ENCODE results near the gene PAM. TPM values are rescaled to one million over a fixed set of nuclear protein-coding genes. Genes with fewer than 3 reads are reported as not detected.

Gene PAM
- total RNA-seq, 2 experiments from 2014 or later: 15.1 to 16.1 TPM

DNA sequence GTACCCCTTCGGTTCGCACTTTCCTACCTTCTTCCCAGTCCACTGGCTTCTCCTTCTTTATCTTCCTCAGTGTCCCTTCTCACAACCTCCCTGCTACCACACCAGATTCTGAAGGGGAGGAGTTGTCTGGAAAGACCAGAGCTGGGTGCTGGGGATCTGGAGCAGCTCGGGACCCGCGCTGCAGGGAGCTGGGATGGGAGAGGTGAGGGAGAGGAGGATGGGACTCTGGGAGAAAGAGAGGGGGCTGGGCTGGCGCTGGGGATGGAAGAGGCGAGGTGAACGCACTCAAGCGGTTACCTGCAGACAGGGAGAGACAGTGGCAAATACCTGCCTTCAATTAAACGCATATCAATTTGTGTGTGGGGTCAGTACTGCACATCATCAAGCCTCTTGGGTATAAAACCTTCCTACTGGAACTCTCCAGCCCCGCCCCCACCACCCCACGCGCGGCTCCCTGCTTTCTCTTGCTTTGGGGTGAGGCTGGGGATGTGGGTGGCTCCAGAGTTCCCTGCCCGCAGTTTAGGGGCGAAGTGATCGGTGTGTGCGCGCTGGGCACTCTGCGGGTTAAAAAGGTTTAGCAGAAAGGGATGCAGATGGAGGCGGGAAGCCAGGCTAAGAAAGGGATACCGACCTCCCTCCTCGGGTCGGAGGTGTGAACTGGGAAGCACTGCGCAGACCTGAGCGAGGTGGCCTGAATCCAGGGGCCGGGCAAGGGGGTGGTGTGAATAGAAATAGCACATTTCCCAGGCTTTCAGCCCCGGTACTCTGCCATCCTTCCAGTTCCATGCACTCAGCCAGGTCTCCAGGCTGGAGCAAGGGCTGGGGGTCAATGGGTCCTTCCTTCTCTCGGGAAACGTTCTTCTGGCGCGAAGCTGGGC lies 977 bp upstream of the PAM start:
- H3K27ac ChIP-seq (ENCODE audit: low read depth in 1 of 2, low read length in 2 of 2): no peak overlapping the region
- H3K4me1 ChIP-seq (ENCODE audit: insufficient read depth, low read length): peaks cover 22% of the 10 kb centered on the region
- Mint-ChIP-seq H3K27ac (peak overlapping the region; percentile 69), H3K27me3 (peaks cover 12% of the 10 kb centered on the region), H3K36me3 (ENCODE audit: low read depth) (peaks cover 5% of the 10 kb centered on the region), H3K4me3 (peak overlapping the region; percentile 96), H3K9me3 (no peaks in the 10 kb centered on the region), H3K4me1 (ENCODE audit: low read depth) (peaks cover 39% of the 10 kb centered on the region)
- no peaks in the 10 kb centered on the region for H3K36me3 ChIP-seq (ENCODE audit: insufficient read depth, low read length)
- H3K27me3 ChIP-seq (ENCODE audit: control insufficient read depth in 1 of 2, insufficient read depth in 2 of 2, low read length in 2 of 2): no peaks in the 10 kb centered on the region
- ATAC-seq (ENCODE audit: poor library complexity): no peak
- ChIA-PET POLR2A (interaction anchor here (0.6 to 2.9 kb wide), 3 partner anchors 366 to 505 kb away, joined by 4 to 18 read pairs (median 10); partner anchors contain the start of genes GIN1, MACIR and PPIP5K2), CTCF (interaction anchor here (1.0 to 1.2 kb wide), 2 partner anchors 14 to 19 kb away, joined by 3 read pairs; no protein-coding TSS in a partner anchor)
- intact Hi-C loops (cut with DNase I, micrococcal nuclease): loop anchor here in 1 of 2 experiments (10.0 kb wide), 1 partner anchor 501 kb away; the partner anchor contains the start of gene MACIR
- peak overlapping the region; percentile 96 for H3K4me3 ChIP-seq (ENCODE audit: low read length)
- peak in 2 of 14 experiments; percentile 15 to 27 for DNase-seq
- TF ChIP-seq, protein P1, sequence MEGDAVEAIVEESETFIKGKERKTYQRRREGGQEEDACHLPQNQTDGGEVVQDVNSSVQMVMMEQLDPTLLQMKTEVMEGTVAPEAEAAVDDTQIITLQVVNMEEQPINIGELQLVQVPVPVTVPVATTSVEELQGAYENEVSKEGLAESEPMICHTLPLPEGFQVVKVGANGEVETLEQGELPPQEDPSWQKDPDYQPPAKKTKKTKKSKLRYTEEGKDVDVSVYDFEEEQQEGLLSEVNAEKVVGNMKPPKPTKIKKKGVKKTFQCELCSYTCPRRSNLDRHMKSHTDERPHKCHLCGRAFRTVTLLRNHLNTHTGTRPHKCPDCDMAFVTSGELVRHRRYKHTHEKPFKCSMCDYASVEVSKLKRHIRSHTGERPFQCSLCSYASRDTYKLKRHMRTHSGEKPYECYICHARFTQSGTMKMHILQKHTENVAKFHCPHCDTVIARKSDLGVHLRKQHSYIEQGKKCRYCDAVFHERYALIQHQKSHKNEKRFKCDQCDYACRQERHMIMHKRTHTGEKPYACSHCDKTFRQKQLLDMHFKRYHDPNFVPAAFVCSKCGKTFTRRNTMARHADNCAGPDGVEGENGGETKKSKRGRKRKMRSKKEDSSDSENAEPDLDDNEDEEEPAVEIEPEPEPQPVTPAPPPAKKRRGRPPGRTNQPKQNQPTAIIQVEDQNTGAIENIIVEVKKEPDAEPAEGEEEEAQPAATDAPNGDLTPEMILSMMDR (IDR thresholded peaks at IDR 0.05): no peak
- H3K9me3 ChIP-seq (ENCODE audit: control insufficient read depth in 1 of 2, insufficient read depth in 1 of 2, low read length in 2 of 2): peaks cover 0 to 9% of the 10 kb centered on the region in 2 experiments

DNA sequence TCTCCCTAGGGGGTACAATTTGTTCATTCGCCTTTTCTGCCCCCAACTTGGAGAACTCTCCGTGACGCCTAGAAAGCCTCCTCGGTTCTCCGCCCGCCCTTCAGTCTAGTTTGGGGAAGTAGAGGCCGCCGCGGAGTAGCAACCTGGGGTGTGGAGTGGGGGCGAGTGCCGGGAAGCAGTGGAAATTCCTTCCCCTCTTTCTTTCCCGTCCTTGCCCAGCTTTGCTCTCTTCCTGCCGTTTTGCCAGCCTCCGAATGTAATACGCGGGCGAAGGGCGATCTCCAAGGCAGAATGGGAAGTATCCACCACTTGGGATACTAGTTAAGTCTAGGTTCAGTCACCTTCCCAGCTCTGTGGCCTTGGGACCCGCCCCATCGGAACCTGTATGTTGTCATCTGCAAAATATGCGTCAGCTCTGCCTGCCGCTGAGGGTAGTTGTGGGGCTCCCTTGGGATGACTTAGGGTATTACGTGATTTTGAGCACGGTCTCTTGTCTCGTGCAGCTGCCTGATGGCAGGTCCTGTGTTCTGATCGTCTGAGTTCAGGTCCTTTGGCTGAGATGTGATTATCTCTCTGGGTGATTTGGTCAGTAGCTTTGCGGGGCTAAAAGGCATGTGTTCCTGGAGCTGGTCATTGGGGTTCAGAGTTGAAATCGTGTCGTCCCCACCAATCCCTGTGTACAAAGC lies 724 bp downstream of the PAM start:
- Histone ChIP-seq H3K4me1 (ENCODE audit: insufficient read depth, low read length) (peaks cover 24% of the 10 kb centered on the region), H3K9me3 (ENCODE audit: control insufficient read depth in 1 of 2, insufficient read depth in 1 of 2, low read length in 2 of 2) (peaks cover 0 to 9% of the 10 kb centered on the region in 2 experiments), H3K4me3 (ENCODE audit: low read length) (peak overlapping the region; percentile 96), H3K27ac (ENCODE audit: low read depth in 1 of 2, low read length in 2 of 2) (peak overlapping the region; percentile 43 to 69), H3K36me3 (ENCODE audit: insufficient read depth, low read length) (no peaks in the 10 kb centered on the region), H3K27me3 (ENCODE audit: control insufficient read depth in 1 of 2, insufficient read depth in 2 of 2, low read length in 2 of 2) (no peaks in the 10 kb centered on the region)
- POLR2A ChIA-PET: interaction anchor here (1.0 to 2.9 kb wide), 4 partner anchors 9 to 503 kb away, joined by 3 to 18 read pairs (median 10); partner anchors contain the start of genes GIN1, MACIR and PPIP5K2
- intact Hi-C loops (cut with DNase I, micrococcal nuclease): loop anchor here (5.0 to 10.0 kb wide), 2 partner anchors 46 to 499 kb away; partner anchors contain the start of gene MACIR (in 1 of the 2)
- peak; percentile 90 for ATAC-seq (ENCODE audit: poor library complexity)
- Mint-ChIP-seq H3K27me3 (peaks cover 12% of the 10 kb centered on the region), H3K4me3 (peak overlapping the region; percentile 96), H3K9me3 (no peaks in the 10 kb centered on the region), H3K36me3 (ENCODE audit: low read depth) (peaks cover 5% of the 10 kb centered on the region), H3K27ac (peak overlapping the region; percentile 79), H3K4me1 (ENCODE audit: low read depth) (peaks cover 53% of the 10 kb centered on the region)
- DNase-seq: peak; percentile 37 to 88 (median 56)
- TF ChIP-seq, protein P1 (IDR thresholded peaks at IDR 0.05): no peak
- CTCF ChIA-PET: interaction anchor here (3.0 kb wide), 1 partner anchor 25 kb away, joined by 13 read pairs; no protein-coding TSS in a partner anchor

DNA sequence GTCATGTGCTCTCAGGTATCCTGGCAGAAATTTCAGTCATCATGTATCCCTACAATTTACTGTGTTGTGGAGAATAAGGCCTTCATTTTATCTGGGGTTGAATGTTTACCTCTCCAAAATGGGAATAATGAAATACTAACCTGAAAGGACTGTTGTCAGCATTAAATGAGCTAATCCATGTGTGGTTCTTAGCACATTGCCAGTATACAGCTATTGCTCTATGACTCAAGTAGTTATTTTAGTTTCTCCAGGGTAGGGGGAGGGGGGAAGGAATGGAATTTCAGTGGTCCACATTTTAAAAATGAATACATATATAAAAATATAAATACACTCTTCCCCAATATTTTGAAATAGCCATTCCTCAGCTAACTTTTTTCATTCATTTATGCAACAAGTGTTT lies 3.5 kb downstream of the PAM start:
- Mint-ChIP-seq H3K27ac (peak overlapping the region; percentile 31), H3K27me3 (no peaks in the 10 kb centered on the region), H3K9me3 (no peaks in the 10 kb centered on the region), H3K4me1 (ENCODE audit: low read depth) (peaks cover 72% of the 10 kb centered on the region), H3K36me3 (ENCODE audit: low read depth) (peaks cover 5% of the 10 kb centered on the region), H3K4me3 (peak overlapping the region; percentile 54)
- ChIA-PET CTCF (interaction anchor here (1.3 to 1.5 kb wide), 2 partner anchors 9 to 22 kb away, joined by 3 read pairs; no protein-coding TSS in a partner anchor), POLR2A (interaction anchor here (1.5 kb wide), 1 partner anchor 24 kb away, joined by 3 read pairs; no protein-coding TSS in a partner anchor)
- DNase-seq: no peak
- TF ChIP-seq, protein P1 (IDR thresholded peaks at IDR 0.05): no peak
- Histone ChIP-seq H3K4me1 (ENCODE audit: insufficient read depth, low read length) (peaks cover 27% of the 10 kb centered on the region), H3K27me3 (ENCODE audit: control insufficient read depth in 1 of 2, insufficient read depth in 2 of 2, low read length in 2 of 2) (no peaks in the 10 kb centered on the region), H3K36me3 (ENCODE audit: insufficient read depth, low read length) (no peaks in the 10 kb centered on the region), H3K9me3 (ENCODE audit: control insufficient read depth in 1 of 2, insufficient read depth in 1 of 2, low read length in 2 of 2) (no peaks in the 10 kb centered on the region), H3K4me3 (ENCODE audit: low read length) (no peak overlapping the region), H3K27ac (ENCODE audit: low read depth in 1 of 2, low read length in 2 of 2) (no peak overlapping the region)
- intact Hi-C loops (cut with DNase I, micrococcal nuclease): loop anchor here (5.0 to 10.0 kb wide), 2 partner anchors 44 to 496 kb away; partner anchors contain the start of gene MACIR (in 1 of the 2)
- ATAC-seq (ENCODE audit: poor library complexity): no peak

Data from CD4-positive, alpha-beta T cell (primary cell).